ENCODE measurements around the gene POU4F1.

POU4F1 gene

DNA sequence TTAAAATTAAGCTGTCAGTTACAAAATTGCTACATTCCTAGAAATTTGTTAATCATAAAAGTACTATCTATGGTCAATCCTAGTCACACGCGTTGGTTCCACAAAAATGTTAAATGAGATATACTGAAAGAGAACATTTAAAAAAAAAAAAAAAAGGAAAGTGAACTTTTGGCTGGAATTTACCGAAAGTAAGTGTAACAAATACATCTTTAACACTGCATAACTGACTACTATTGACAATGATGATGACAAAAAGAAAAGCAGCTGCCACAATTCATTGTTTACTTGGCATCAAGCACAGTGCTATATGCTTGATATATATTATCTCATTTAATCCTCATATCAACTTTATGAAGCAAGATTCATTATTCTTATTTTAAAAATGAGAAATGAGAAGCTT, 19.8 kb upstream of the POU4F1 start:
- no peak overlapping the region for H3K27ac ChIP-seq (ENCODE audit: low read depth, low read length)
- no peak overlapping the region for H3K4me3 ChIP-seq (ENCODE audit: low read length)
- 100% methylated on average over 1 of the region's 3 CpGs for WGBS
- H3K36me3 ChIP-seq (ENCODE audit: insufficient read depth, low read length): peaks cover 34% of the 10 kb centered on the region
- no peak overlapping the region for H3K9ac ChIP-seq (ENCODE audit: low read depth, low read length)
- H3K4me1 ChIP-seq (ENCODE audit: insufficient read depth, low read length): no peaks in the 10 kb centered on the region
- H3K27me3 ChIP-seq (ENCODE audit: insufficient read depth, low read length): no peaks in the 10 kb centered on the region
- no peaks in the 10 kb centered on the region for H3K9me3 ChIP-seq (ENCODE audit: insufficient read depth, low read depth, low read length)

GRCh38 chr13:78620936-78621470, 17.7 kb upstream of the POU4F1 start:
- H3K9me3 ChIP-seq (ENCODE audit: insufficient read depth, low read depth, low read length): no peaks in the 10 kb centered on the region
- no peak overlapping the region for H3K4me3 ChIP-seq (ENCODE audit: low read length)
- 94% methylated on average over 2 of the region's 2 CpGs for WGBS
- H3K27ac ChIP-seq (ENCODE audit: low read depth, low read length): no peak overlapping the region
- H3K4me1 ChIP-seq (ENCODE audit: insufficient read depth, low read length): no peaks in the 10 kb centered on the region
- peaks cover 37% of the 10 kb centered on the region for H3K36me3 ChIP-seq (ENCODE audit: insufficient read depth, low read length)
- H3K27me3 ChIP-seq (ENCODE audit: insufficient read depth, low read length): no peaks in the 10 kb centered on the region
- no peak overlapping the region for H3K9ac ChIP-seq (ENCODE audit: low read depth, low read length)

GRCh38 chr13:78618411-78618810, 15.1 kb upstream of the POU4F1 start:
- Histone ChIP-seq H3K36me3 (ENCODE audit: insufficient read depth, low read length) (peaks cover 40% of the 10 kb centered on the region), H3K4me3 (ENCODE audit: low read length) (no peak overlapping the region), H3K9me3 (ENCODE audit: insufficient read depth, low read depth, low read length) (no peaks in the 10 kb centered on the region), H3K9ac (ENCODE audit: low read depth, low read length) (no peak overlapping the region), H3K4me1 (ENCODE audit: insufficient read depth, low read length) (no peaks in the 10 kb centered on the region), H3K27ac (ENCODE audit: low read depth, low read length) (no peak overlapping the region), H3K27me3 (ENCODE audit: insufficient read depth, low read length) (no peaks in the 10 kb centered on the region)
- WGBS: 94% methylated on average over 1 of the region's 1 CpG

DNA sequence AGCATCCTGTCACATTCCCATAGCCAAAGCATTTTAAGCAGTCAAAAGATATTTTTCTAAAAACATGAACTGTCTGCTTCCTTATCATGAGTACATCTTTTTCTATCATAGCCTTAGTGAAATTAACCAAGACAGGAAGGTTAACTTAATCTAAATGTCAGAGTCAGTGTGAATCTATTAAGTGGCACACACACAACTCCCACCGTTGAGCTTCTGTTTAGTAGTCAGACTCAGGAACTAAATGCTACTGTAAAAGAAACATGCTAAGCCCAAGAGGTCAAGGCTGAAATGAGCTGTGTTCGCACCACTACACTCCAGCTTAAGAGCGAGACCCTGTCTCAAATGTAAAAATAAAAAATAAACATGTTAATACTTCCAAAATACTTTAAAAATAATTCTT, 7.7 kb upstream of the POU4F1 start:
- Histone ChIP-seq H3K9me3 (ENCODE audit: insufficient read depth, low read depth, low read length) (no peaks in the 10 kb centered on the region), H3K27me3 (ENCODE audit: insufficient read depth, low read length) (peaks cover 69% of the 10 kb centered on the region), H3K4me3 (ENCODE audit: low read length) (no peak overlapping the region), H3K9ac (ENCODE audit: low read depth, low read length) (no peak overlapping the region), H3K36me3 (ENCODE audit: insufficient read depth, low read length) (peaks cover 15% of the 10 kb centered on the region), H3K27ac (ENCODE audit: low read depth, low read length) (no peak overlapping the region), H3K4me1 (ENCODE audit: insufficient read depth, low read length) (peaks cover 29% of the 10 kb centered on the region)
- 83% methylated on average over 2 of the region's 3 CpGs for WGBS

- peaks cover 9% of the 10 kb centered on the region for H3K36me3 ChIP-seq (ENCODE audit: insufficient read depth, low read length)
- H3K9ac ChIP-seq (ENCODE audit: low read depth, low read length): no peak overlapping the region
- H3K4me3 ChIP-seq (ENCODE audit: low read length): no peak overlapping the region
- peaks cover 35% of the 10 kb centered on the region for H3K4me1 ChIP-seq (ENCODE audit: insufficient read depth, low read length)
- 70% methylated on average over 4 of the region's 4 CpGs for WGBS
- no peaks in the 10 kb centered on the region for H3K9me3 ChIP-seq (ENCODE audit: insufficient read depth, low read depth, low read length)
- no peak overlapping the region for H3K27ac ChIP-seq (ENCODE audit: low read depth, low read length)
- H3K27me3 ChIP-seq (ENCODE audit: insufficient read depth, low read length): peaks cover 75% of the 10 kb centered on the region
Measured at GRCh38 chr13:78610381-78610883, 7.1 kb upstream of the POU4F1 start.

GRCh38 chr13:78609464-78610205, 6.3 kb upstream of the POU4F1 start:
- H3K4me1 ChIP-seq (ENCODE audit: insufficient read depth, low read length): peaks cover 35% of the 10 kb centered on the region
- peak overlapping the region; percentile 56 for H3K4me3 ChIP-seq (ENCODE audit: low read length)
- no peak overlapping the region for H3K27ac ChIP-seq (ENCODE audit: low read depth, low read length)
- H3K9me3 ChIP-seq (ENCODE audit: insufficient read depth, low read depth, low read length): no peaks in the 10 kb centered on the region
- WGBS: 5% methylated on average over 33 of the region's 33 CpGs
- peaks cover 4% of the 10 kb centered on the region; the same call in 1 of the 2 replicates for H3K36me3 ChIP-seq (ENCODE audit: insufficient read depth, low read length)
- no peak overlapping the region for H3K9ac ChIP-seq (ENCODE audit: low read depth, low read length)
- peaks cover 83% of the 10 kb centered on the region for H3K27me3 ChIP-seq (ENCODE audit: insufficient read depth, low read length)

GRCh38 chr13:78608688-78609463, 5.5 kb upstream of the POU4F1 start:
- under 1% methylated on average over 54 of the region's 54 CpGs for WGBS
- Histone ChIP-seq H3K9ac (ENCODE audit: low read depth, low read length) (no peak overlapping the region), H3K4me3 (ENCODE audit: low read length) (peak overlapping the region; percentile 56), H3K27ac (ENCODE audit: low read depth, low read length) (no peak overlapping the region), H3K9me3 (ENCODE audit: insufficient read depth, low read depth, low read length) (no peaks in the 10 kb centered on the region), H3K27me3 (ENCODE audit: insufficient read depth, low read length) (peaks cover 91% of the 10 kb centered on the region), H3K4me1 (ENCODE audit: insufficient read depth, low read length) (peaks cover 36% of the 10 kb centered on the region), H3K36me3 (ENCODE audit: insufficient read depth, low read length) (no peaks in the 10 kb centered on the region)

DNA sequence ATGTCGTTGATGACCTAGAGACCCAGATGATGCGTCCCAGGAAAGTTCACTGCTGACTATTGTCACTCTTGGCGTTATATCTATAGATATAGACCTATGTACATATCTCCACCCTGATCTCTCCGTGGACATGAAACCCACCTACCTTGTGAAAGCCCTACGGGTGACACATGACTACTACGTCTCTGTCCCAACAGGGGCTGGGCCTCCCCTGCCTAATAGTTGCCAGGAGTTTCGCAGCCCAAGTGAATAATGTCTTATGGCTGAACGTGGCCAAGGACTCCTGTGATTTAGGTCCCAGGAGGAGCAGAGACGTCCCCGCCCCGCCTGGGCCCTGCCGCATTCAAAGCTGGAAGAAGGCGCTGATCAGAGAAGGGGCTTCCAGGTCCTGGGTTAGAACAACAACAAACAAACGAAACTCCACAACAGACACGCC, 4.9 kb upstream of the POU4F1 start:
- H3K4me3 ChIP-seq (ENCODE audit: low read length): peak overlapping the region; percentile 56
- H3K4me1 ChIP-seq (ENCODE audit: insufficient read depth, low read length): peaks cover 39% of the 10 kb centered on the region
- peaks cover 97% of the 10 kb centered on the region for H3K27me3 ChIP-seq (ENCODE audit: insufficient read depth, low read length)
- no peaks in the 10 kb centered on the region for H3K9me3 ChIP-seq (ENCODE audit: insufficient read depth, low read depth, low read length)
- H3K36me3 ChIP-seq (ENCODE audit: insufficient read depth, low read length): no peaks in the 10 kb centered on the region
- no peak overlapping the region for H3K27ac ChIP-seq (ENCODE audit: low read depth, low read length)
- H3K9ac ChIP-seq (ENCODE audit: low read depth, low read length): no peak overlapping the region
- WGBS: 4% methylated on average over 15 of the region's 15 CpGs

DNA sequence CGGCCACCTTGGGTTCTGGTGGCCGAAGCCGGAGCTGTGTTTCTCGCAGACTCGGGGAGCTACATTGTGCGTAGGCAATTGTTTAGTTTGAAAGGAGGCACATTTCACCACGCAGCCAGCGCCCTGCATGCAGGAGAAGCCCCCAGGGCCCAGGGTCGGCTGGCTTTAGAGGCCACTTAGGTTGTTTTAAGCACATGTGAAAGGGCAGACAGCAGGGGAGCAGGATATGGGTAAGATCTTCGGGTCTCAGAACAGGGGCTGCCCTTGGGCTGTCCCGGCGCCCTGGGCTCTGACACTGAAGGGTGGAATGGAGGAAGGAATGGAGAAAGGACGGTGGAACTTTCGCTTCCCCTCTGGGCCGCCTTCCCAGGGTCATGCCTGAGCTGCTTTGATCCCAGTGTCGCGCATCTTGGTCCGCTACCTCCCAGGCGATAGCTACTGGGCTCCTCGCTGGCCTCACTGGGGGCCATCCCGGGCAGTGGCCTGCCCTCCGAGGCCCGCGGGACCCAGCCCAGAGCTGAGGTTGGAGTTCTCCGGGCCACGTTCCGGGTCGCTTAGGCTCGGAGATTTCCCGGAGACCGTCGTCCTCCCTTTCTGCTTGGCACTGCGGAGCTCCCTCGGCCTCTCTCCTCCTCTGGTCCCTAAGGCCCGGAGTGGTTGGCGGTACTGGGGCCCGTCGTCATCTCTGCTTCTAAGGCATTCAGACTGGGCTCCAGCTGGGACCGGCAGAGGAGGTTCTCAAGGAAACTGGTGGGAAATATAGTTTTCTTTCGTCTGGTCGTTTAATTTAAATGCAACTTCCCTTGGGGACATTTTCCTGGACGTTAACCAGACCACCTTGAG, 4.3 kb upstream of the POU4F1 start:
- under 1% methylated on average over 42 of the region's 42 CpGs for WGBS
- no peaks in the 10 kb centered on the region for H3K9me3 ChIP-seq (ENCODE audit: insufficient read depth, low read depth, low read length)
- H3K27me3 ChIP-seq (ENCODE audit: insufficient read depth, low read length): peaks cover 100% of the 10 kb centered on the region
- no peak overlapping the region for H3K9ac ChIP-seq (ENCODE audit: low read depth, low read length)
- no peaks in the 10 kb centered on the region for H3K36me3 ChIP-seq (ENCODE audit: insufficient read depth, low read length)
- H3K4me3 ChIP-seq (ENCODE audit: low read length): peak overlapping the region; percentile 56
- peaks cover 39% of the 10 kb centered on the region for H3K4me1 ChIP-seq (ENCODE audit: insufficient read depth, low read length)
- peak overlapping the region; percentile 7; the same call in 1 of the 2 replicates for H3K27ac ChIP-seq (ENCODE audit: low read depth, low read length)

DNA sequence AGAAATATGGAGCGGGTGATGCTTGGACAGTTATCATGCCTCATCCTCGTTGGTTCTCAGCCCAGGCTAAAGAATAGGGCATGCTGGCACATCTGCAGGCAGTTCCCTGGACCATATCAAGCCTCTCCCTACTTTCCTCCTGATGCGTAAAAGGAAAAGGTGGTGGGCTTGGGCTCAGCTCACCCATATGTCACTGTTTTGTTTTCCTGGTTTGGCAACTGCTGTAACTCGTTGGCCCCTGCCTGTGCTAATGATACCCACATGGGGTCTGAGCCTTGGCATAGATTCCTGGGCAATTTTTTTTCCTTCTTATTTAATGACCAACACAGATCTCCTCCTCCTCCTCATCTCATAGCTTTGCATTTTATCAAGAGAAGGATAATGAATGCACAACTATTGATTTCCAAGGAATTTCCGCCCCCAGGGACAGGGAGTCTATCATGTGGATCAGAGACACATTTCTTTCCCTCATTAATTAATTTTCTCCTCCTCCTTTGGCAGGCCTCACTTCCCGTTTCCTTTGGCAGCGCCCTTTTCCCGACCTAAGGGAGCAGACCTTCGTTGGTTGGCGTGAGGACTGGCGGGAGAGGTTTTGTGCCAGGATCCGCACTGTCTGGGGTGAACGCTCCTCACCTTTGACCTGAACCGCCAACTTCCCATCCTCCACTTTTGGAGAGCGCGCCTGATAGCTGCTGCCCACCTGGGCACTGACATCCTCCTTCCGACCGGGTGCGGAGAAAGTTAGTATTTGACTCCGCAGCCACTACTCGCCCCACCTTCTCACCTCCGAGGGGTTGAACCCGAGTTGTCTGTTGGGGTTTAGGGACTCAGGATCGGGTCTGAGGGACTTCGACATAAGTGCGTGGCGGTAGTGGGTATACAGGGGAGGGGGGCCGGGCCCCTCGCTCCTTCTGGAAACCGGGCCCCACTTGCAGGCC, 3.4 kb upstream of the POU4F1 start:
- Histone ChIP-seq H3K4me3 (ENCODE audit: low read length) (peak overlapping the region; percentile 56), H3K27me3 (ENCODE audit: insufficient read depth, low read length) (peaks cover 99% of the 10 kb centered on the region), H3K4me1 (ENCODE audit: insufficient read depth, low read length) (peaks cover 39% of the 10 kb centered on the region), H3K36me3 (ENCODE audit: insufficient read depth, low read length) (no peaks in the 10 kb centered on the region), H3K9me3 (ENCODE audit: insufficient read depth, low read depth, low read length) (no peaks in the 10 kb centered on the region), H3K9ac (ENCODE audit: low read depth, low read length) (no peak overlapping the region), H3K27ac (ENCODE audit: low read depth, low read length) (no peak overlapping the region)
- 4% methylated on average over 30 of the region's 30 CpGs for WGBS

Measured in HUES64 (cell line).